Activated CD8-positive, alpha-beta memory T cell treated with anti-CD3 and anti-CD28 coated beads for 36 hours (primary cell): ENCODE data around the gene DOCK3. TPM values are rescaled to one million over a fixed set of nuclear protein-coding genes. Genes with fewer than 3 reads are reported as not detected.
"Not testable (repeated sequence)": the region's sequence is repeated elsewhere in the genome, so short reads cannot be mapped to it uniquely, and the experiment has no call there.

Experiments used
- CTCF ChIA-PET: fragments of 350-600 bp; sonication (Branson Sonifier 250); formaldehyde crosslinking; loops from one replicate; lab custom pipeline; 2021; ENCODE audit warnings: antibody characterized with exemption; lab: Charles Lee
- POLR2A ChIA-PET: fragments of 350-600 bp; sonication (Branson Sonifier 250); formaldehyde crosslinking; loops from one replicate; lab custom pipeline; 2021; ENCODE audit warnings: antibody characterized with exemption; lab: Charles Lee
- total RNA-seq, 2 experiments: library from RNA; stranded (reverse); gene quantifications; one replicate each; pipeline ENCODE4 v1.2.3, GENCODE V29; 2021

DOCK3 gene
- total RNA-seq, 2 experiments from 2014 or later = 2.1 to 2.5 TPM

- ChIA-PET CTCF (no interaction called here), POLR2A (no interaction called here)
Measured at GRCh38 chr3:50737193-50737905, 62.6 kb downstream of the DOCK3 start.

- ChIA-PET CTCF (no interaction called here), POLR2A (no interaction called here)
Measured at GRCh38 chr3:50737906-50738598, 63.3 kb downstream of the DOCK3 start.

- POLR2A ChIA-PET = no interaction called here
- CTCF ChIA-PET = no interaction called here
Measured at GRCh38 chr3:50743643-50744042, 68.9 kb downstream of the DOCK3 start.

GRCh38 chr3:50749822-50750221 lies 75.1 kb downstream of the DOCK3 start:
- ChIA-PET POLR2A (no interaction called here), CTCF (interaction anchor here (0.9 kb wide), 1 partner anchor 678 kb away, joined by 4 read pairs; no protein-coding TSS in a partner anchor)

DNA sequence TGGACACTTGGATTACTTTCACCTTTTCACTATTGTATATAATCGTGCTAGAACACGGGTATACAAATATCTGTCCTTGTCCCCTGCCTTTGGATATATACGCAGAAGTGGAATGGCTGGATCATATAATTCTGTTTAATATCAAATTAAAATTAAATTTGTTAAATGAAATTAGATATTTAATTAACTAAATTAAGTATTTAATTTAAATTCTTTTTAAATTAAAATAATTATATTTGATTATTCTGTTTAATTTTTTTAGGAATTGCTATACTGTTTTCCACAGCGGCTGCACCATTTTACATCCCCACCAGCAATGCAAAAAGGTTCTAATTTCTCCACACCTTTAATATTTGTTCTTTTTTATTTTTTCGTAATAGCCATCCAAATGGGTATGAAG lies 84.3 kb downstream of the DOCK3 start:
- ChIA-PET CTCF (interaction anchor here (0.6 kb wide), 1 partner anchor 836 kb away, joined by 3 read pairs; no protein-coding TSS in a partner anchor), POLR2A (no interaction called here)

DNA sequence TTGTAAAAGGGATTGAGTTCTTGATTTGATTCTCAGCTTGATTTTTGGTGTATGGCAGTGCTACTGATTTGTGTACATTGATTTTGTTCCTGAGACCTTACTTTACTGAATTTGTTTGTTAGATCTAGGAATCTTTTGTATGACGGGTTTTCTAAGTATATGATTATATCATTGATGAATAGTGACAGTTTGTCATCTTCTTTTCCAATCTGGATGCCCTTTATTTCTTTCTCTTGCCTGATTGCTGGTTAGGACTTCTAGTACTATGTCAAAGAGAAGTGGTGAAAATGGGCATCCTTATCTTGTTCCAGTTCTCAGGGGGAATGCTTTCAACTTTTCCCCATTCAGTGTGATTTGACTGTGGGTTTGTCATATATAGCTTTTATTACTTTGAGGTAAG lies 103.0 kb downstream of the DOCK3 start:
- POLR2A ChIA-PET = no interaction called here
- CTCF ChIA-PET = no interaction called here

- CTCF ChIA-PET, POLR2A ChIA-PET: not testable (repeated sequence)
Measured at GRCh38 chr3:50781766-50782165, 107.0 kb downstream of the DOCK3 start.

DNA sequence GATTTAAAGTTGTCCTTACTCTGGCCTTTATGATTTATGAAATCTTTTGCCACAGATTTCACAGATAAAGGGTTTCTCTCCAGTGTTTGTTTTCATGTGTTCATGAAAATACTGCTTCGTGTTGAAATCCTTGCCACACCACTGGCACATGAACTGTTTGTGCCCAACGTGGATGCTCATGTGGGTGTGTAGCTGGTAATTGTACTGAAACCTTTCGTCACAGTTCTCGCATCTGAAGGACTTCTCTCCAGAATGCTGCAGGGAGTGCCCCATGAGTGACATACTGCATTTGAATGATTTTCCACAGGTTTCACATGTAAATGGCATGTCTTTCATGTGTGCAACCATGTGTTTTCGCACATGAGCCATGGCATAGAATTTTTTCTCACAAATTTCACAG lies 111.9 kb downstream of the DOCK3 start:
- ChIA-PET CTCF (interaction anchor here (0.7 kb wide), 1 partner anchor 145 kb away, joined by 3 read pairs; no protein-coding TSS in a partner anchor), POLR2A (no interaction called here)

GRCh38 chr3:50790894-50791293 lies 116.2 kb downstream of the DOCK3 start:
- POLR2A ChIA-PET, CTCF ChIA-PET: not testable (repeated sequence)

DNA sequence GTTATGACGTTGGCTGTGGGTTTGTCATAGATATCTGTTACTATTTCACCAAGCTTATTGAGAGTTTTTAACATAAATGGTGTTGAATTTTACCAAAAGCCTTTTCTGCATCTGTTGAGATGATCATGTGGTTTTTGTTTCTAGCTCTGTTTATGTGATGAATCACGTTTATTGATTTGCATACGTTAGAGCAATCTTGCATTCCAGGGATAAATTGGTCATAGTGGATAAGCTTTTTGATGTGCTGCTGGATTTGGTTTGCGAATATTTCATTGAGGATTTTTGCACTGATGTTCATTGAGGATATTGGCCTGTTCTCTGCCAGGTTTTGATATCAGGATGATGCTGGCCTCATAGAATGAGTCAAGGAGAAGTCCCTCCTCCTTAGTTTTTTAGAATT lies 117.8 kb downstream of the DOCK3 start:
- POLR2A ChIA-PET = no interaction called here
- CTCF ChIA-PET = no interaction called here

DNA sequence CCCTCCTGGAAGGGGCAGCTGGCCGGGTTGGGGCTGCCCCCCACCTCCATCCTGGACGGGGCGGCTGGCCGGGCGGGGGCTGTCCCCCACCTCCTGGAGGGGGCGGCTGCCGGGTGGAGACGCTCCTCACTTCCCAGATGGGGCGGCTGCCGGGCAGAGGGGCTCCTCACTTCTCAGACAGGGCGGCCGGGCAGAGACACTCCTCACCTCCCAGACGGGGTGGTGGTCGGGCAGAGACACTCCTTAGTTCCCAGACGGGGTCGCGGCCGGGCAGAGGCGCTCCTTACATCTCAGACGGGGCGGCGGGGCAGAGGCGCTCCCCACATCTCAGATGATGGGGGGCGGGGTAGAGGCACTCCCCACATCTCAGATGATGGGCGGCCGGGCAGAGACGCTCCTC lies 129.1 kb downstream of the DOCK3 start:
- CTCF ChIA-PET, POLR2A ChIA-PET: not testable (repeated sequence)

DNA sequence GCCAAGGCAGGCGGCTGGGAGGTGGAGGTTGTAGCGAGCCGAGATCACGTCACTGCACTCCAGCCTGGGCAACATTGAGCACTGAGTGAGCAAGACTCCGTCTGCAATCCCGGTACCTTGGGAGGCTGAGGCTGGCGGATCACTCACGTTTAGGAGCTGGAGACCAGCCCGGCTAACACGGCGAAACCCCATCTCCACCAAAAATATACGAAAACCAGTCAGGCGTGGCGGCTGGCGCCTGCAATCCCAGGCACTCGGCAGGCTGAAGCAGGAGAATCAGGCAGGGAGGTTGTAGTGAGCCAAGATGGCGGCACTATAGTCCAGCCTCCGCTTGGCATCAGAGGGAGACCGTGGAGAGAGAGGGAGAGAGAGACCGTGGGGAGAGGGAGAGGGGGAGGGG lies 129.6 kb downstream of the DOCK3 start:
- POLR2A ChIA-PET = not testable (repeated sequence)

GRCh38 chr3:50805321-50805720 lies 130.6 kb downstream of the DOCK3 start:
- ChIA-PET CTCF (no interaction called here), POLR2A (no interaction called here)

More for the DNA sequence above, 129.6 kb downstream of the DOCK3 start:
- CTCF ChIA-PET = not testable (repeated sequence)

GRCh38 chr3:50806031-50806430 lies 131.3 kb downstream of the DOCK3 start:
- CTCF ChIA-PET = no interaction called here
- POLR2A ChIA-PET = no interaction called here

DNA sequence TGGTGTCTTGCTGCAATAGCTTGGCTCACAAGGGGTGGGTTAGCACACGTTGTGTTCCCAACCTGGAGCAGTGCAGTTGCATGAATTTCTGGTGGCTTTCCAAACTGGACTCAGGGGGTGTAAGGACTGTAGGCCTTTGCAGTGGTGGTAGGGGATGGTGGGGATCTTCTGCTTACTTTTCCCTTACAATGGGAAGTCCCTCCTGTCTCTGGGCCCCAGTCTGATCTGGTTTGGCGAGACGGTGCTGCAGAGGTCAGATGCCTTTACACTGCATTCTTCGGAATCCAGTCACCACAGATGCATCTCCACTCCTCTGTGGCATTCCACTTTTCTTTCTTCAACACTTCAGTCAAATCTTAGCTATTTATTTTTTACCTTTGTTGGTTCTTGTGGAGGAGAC lies 132.1 kb downstream of the DOCK3 start:
- CTCF ChIA-PET = no interaction called here
- POLR2A ChIA-PET = no interaction called here

DNA sequence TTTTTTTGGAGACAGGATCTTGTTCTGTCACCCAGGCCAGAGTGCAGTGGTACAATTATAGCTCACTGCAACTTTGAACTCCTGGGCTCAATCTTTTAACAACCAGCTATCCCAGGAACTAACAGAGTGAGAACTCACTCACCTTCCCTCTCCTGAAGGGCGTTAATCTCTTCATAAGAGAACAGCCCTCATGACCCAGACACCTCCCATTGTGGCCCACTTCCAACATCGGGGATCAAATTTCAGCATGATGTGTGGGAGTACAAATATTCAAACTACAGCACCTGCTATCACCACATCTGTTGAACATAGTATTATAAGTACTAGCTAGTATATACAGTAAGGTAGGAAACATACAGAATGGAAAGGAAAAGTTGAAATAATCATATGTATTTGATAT lies 132.5 kb downstream of the DOCK3 start:
- ChIA-PET CTCF (no interaction called here), POLR2A (no interaction called here)

- ChIA-PET CTCF (no interaction called here), POLR2A (no interaction called here)
Measured at GRCh38 chr3:50811893-50812292, 137.2 kb downstream of the DOCK3 start.

DNA sequence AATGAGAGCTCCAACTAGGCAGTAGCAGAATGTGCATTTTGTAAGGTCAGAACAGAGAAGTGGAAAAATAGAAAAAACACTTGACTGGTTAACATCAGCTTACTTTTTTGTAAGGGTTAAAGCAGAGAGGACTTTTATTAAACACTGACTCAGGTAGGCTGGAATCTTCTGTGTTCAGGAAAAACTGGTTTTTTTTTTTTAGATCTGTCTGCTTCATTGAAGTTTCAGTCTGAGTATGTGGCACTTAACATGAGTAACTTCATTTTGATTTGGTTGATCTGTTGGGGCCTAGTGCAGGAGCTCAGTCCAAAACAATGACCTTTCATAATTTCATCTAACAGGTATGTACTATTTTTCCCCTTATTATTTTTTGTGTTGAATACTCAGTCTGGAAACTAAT lies 141.1 kb downstream of the DOCK3 start:
- ChIA-PET POLR2A (no interaction called here), CTCF (no interaction called here)

GRCh38 chr3:50816894-50817293 lies 142.2 kb downstream of the DOCK3 start:
- POLR2A ChIA-PET = no interaction called here
- CTCF ChIA-PET = no interaction called here

DNA sequence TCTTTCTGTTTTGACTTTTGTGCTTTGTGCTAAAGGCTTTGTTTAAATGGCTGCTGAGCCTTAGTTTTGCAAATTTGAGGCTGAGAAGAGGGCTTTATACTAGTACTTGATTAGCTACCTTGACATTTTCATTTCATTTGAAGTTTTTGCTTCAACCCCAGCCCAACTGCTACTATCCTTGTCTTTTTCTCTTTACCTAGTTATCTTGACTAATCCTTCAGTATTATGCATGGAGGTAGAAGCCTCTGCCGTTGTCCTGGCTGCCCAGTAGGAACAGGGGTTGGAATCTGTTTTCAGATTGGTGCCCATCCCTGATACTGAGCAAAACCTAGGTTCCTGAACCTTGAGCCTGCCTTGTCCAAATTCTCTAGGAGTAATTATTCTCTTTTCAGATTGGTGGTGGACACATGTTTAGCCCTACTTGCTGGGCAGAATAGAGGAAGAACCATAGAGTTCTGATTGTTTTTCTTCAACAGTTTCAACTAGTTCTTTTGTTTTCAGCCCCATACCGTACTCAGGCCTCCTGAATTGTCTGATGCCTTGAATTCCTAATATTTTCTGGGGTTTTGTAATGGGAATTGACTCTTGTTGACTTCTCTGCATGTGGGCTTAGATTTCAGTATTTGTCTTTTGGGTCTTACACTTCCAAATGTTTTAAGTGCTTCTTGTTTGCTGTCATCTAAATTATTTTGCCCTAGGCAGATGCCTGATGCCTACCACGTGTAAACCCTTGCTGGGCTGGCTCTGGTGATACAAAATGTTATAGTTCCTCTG lies 143.2 kb downstream of the DOCK3 start:
- CTCF ChIA-PET = no interaction called here
- POLR2A ChIA-PET = no interaction called here
